HG02840 (cell line): ENCODE measurements around the gene REM2.
A peak's percentile ranks its signal among the peaks of the same experiment; 100 is the strongest.
"Not testable (repeated sequence)": the region's sequence is repeated elsewhere in the genome, so short reads cannot be mapped to it uniquely, and the experiment has no call there.

ENCODE experiments used
- ATAC-seq: cut with Tn5 transposase; IDR thresholded peaks from one replicate; pipeline ENCODE4 v1.9.1; 2021; ENCODE audit warnings: mild to moderate bottlenecking, moderate library complexity, moderate number of reproducible peaks; ENCODE audit not compliant: unreplicated experiment, low FRiP score

The REM2 gene

DNA sequence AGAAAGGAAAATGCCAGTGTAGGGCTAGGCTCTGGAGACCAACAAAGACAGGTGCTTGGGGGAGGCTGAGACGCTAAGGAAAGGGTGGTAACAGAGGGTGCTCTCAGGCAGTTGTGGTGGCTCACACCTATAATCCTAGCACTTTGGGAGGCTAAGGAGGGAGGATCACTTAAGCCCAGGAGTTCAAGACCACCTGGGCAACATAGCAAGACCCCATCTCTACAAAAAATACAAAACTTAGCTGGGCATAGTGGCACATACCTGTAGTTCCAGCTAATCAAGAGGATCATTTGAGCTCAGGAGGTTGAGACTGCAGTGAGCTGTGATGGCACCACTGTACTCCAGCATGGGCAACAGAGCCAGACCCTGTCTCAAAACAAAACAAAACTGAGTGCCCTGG lies 12.4 kb downstream of the REM2 start:
- ATAC-seq: no peak

DNA sequence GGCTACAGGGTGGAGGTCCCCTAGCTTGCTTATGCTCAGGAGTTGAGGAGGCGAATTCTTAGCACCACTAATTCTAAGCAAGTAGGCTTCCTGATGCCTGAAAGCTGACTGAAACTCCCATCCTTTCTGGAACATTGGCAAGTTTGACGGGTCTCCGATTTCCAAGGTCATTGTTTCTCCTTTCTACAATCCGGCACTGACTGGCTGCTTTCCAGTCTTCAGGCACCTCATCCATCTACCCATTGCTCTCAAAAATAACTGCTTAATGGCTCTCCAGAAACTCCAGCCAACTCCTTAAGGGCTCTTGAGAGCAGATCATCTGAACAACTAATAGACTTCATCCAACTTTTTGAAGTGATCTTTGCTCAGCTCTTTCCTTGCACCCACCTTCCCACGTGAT lies 13.3 kb downstream of the REM2 start:
- ATAC-seq: no peak

DNA sequence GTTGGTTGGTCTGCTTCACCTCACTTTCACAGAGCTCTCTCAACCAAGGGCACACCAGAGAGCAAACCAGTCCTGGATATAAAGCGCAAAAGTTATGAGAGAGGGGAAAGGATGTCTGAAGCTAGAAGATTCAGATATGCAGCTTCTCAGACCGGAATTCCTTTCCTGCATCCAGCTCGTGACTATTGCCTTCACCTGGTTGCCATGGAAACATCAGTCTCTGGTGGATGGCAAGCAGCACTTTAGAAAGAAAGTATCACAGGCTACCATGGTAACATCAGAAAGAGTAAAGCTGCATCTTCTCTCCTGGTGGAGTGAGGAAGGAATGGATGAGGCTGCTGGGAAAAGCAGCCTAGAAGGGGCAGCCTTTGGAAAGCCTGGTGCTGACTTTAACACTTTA lies 13.7 kb downstream of the REM2 start:
- ATAC-seq: no peak

DNA sequence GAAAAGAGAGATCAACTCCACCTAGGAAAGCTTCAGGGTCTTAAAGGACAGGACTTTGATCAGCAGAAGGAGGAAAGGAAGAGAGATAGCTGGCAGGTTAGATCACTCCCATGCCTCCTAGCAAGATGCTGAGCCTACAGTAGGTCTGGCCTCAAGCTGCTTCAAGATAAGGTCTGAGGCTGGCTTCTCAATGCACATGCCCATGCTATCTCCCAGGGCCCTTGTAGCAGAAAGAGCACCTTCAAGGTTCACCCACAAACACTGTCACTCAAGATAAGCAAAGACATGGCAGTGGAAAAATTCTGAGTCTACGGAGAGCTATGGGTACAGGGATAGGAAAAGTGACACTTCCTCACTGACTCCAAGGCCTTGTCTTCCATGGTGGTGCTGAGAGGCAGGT lies 14.3 kb downstream of the REM2 start:
- no peak for ATAC-seq

DNA sequence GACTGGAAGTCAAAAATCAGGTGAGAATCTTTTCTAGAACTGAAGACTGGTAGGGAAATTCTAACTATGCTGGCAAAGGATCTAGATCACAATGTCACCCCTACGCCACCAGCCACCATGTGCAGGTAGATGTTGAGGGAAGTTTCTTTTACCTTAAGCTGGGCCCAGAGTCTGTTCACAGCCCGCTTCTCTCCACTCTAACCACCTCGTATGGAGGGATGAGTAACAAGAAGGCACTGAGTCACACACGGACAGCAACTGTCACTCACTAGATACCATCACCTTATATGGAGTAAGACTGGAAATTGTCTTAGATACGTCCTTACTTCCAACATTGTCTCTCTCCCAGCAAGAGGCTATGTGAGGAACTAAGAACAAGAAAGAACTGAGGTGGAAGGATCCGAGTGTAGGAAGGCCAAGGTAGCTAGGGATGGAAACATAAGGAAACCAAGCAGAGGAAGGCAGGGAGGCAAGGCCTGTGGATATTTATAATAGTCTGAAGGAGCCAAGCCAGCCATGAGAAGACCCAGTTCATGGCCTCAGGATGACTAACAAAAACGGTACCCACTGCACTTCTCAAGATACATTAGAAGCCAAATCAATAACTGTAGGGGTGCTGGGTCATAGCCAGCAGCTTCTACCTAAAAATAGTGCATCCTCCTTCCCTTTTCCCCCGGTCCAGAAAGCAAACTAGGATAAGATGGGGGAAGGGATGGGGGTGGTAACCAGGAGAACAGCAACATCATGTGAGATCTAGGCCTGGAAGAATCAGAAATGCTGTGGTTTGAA lies 15.5 kb downstream of the REM2 start:
- ATAC-seq: no peak

DNA sequence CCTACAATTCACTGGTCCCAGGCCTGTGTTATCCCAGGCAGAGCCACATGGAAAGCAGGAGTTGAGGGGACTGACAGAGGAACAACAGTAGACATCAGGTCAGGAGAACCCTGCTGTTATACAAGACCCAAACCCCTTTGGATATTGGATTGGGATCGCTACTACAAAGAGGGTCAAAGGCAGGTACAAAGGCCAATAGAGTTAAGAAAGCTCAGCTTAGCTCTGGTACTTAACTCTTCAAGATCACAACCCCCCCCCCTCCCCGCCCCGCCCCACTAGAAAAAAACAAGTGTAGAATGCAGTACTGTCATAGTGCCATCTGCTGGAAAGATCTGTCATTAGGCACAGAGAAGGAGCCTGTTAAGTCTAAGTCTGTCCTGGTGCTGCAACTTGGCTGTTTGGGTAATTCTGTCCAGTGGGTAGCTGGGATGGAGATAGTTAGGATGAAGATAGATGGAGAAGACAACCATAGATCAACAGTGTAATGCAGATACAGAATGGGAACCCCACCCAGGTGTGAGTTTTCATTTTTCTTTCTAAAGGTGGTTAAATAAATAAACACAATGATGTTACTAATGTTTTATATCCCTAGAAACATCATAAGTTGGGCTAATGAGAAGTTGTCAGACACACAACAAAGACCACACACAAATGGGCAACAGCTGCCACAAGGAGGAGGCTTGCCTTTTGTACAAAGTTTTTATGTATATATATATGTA lies 17.2 kb downstream of the REM2 start:
- ATAC-seq: no peak

DNA sequence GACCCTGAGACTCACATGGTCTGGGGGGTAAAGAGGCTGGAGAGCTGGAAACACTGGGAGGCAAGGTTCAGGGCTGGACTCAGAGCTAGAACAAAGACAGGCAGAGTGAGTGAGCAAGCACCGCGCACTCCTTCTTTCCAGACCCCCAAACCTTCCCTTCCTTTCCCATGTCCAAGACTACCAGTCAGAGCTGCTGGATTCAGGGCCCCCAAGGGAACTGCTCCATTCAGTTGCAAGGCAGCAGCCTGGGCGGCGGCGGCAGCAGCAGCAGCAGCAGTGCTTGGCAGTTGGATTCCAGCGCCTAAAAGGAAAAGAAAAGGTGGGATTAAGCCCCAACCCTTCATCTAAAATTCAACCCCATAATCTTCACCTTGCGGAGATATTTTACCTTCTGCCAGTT lies 18.8 kb downstream of the REM2 start:
- no peak for ATAC-seq

DNA sequence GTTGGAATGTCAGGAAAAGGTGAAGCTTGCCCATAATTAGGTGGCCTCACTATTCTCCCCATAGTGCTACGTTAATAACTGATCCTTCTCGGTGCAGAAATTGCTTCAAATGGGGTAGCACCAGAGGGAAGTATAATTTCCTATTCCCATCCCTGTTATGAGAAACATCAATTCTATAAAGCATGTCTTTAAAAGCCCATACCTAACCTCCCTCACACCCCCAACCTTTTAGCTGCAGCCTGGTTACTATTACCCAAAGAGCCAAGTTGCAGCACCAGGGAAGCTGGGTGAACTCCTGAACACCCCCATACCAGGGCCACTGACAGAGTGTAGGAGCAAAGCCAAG lies 20.7 kb downstream of the REM2 start:
- no peak for ATAC-seq

DNA sequence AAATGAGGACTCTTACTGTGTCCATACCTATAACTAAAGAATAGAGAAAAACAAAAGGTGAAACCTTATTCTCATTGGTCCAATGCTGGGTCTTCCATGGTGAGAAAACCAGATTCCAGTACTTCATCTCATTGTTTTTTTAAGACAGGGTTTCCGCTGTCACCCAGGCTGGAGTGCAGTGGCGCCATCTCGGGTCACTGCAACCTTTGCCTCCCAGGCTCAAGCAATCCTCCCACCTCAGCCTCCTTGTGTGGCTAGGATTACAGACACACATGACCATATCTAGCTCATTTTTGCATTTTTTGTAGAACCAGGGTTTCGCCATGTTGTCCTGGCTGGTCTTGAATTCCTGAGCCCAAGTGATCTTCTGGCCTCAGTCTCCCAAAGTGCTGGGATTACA lies 22.6 kb downstream of the REM2 start:
- ATAC-seq: no peak

DNA sequence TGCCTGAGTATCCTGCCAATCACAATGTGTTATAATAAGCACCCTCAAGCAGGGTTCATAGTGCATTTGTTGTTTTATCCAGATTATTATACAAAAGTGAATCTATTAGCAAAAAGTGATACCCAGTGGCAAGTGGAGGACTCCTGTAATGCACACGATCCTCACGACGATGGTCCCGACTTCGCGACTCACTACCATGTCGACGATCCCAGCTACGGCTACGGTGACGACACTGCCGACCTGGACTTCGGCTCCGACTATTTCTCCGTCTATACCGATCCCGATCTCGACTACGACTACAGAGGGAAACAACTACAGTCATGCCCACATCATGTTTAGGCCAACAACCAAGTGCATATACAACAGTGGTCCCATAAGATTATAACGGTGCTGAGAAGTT lies 23.1 kb downstream of the REM2 start:
- ATAC-seq: no peak

DNA sequence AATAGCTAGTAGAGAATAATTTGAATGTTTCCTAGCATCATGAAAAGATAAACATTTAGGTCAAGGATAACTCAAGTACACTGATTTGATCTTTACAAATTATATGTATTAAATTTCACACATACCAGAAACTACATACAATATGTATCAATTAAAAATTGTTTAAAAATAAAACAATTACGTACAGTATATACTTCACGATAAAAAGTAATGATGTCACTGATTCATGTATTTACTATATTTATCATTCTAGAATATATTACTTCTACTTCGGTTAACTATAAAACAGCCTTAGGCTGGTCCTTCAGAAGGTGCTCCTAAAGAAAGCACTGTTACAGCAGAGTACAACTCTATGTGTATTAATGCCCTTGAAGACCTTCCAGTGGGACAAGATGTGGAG lies 24.4 kb downstream of the REM2 start:
- no peak for ATAC-seq

DNA sequence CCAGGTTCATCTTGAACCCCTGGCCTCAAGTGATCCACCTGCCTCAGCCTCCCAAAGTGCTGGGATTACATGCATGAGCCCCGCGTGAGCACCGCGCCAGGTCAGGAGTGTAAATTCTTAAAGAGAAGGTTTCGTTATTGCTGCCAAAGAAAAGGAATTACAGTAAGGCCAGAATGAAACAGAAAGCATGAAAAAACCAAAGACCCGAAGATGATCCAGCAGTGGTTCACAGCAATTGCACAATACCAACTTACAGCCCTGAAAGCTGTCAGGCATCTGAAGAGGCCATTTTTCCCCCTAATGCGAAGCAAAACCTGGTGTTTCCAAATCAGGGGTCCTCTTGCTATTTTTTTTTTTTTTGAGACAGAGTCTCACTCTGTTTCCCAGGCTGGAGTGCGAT lies 25.6 kb downstream of the REM2 start:
- ATAC-seq: no peak

DNA sequence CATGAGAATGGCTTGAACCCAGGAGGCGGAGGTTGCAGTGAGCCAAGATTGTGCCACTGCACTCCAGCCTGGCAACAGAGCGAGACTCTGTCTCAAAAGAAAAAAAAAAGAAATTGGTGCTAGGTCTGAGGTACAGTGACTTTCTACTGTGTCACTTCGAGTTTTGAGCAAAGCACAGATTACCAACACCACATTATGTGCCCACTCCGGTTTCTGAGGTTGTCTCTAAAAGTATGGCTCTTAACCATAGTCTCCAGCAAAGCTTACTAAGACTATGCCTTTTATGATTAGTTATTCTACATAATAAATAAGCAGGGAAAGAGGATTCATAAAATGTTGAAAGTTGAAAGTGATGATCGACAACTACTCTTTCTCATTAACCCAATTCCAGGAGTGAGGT lies 27.9 kb downstream of the REM2 start:
- ATAC-seq: no peak

DNA sequence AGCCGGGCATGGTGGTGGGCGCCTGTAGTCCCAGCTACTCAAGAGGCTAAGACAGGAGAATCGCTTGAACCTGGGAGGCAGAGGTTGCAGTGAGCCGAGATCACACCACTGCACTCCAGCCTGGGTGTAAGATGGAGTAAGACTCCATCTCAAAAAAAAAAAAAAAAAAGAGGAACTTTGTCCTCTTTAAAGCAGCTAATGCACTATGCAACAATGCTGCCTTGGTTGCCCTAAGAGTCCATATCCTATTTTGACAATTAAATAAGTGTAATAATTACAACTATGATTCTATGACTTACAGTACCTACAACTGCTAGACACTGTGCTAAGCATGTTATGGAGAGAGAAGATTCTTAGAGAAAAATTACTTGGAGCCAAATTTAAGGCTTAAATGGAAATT lies 31.8 kb downstream of the REM2 start:
- ATAC-seq: not testable (repeated sequence)

DNA sequence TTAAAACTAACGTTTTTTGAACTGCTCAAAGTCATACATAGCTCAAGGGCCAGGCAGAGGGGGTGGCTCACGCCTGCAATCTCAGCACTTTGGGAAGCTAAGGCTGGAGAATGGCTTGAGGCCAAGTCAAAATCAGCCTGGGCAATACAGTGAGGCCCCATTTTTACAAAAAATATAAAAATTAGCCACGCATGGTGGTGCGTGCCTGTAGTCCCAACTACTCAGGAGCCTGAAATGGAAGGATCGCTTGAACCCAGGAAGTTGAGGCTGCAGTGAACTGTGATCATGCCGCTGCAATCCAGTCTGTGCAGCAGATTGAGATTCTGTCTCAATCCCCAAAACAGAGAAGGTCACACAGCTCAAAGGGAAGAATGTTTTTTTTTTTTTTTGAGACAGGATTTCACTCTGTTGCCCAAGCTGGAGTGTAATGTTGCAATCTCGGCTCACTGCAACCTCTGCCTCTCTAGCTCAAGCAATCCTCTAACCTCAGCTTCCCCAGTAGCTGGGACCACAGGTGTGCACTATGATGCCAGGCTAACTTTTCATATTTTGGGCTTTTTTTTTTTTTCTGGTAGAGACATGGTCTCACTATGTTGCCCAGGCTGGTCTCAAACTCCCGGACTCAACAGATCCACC lies 33.0 kb downstream of the REM2 start:
- no peak for ATAC-seq

DNA sequence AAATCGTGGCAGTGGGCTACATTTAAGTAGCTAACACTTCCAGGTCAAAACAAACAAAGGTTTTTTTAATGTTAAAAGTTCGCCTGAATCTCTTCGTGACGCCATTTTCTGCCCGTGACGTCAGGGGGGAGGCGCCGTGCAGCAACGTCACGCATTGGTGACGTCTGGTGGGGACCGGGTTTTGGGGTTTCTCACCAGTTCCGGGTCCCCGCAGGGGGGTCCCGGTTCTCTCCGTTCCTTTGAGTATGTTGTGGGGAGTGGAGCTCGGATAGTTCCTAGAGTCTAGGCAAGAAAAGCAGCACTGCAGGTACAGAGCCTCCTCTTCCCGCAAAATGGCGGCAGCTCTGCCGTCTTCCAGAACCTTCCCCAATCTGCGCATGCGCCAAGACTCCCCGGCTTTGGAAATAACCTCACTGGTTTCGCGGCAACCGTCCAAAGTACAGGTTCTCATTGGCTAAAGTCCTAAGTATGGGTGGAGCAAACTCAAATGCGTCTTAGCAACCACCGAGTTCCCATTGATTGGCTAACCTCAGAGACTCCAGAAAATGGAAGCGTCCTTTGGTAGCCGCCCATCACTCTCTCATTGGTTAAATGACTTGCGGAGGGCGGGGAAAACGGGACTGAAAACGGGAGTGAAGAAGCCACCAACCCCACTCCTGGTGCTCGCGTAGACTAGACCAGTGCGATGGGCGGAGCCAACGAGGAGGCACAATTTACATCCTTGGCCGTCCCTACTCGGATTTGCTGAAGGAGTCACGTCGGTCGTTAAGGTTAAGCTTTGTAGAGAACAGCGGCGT lies 36.0 kb downstream of the REM2 start, which contains the start of gene RBM23:
TSS of gene RBM23 (minus strand) at position 346 of the 797 bp plus-strand sequence.
- ATAC-seq: peak; percentile 90

DNA sequence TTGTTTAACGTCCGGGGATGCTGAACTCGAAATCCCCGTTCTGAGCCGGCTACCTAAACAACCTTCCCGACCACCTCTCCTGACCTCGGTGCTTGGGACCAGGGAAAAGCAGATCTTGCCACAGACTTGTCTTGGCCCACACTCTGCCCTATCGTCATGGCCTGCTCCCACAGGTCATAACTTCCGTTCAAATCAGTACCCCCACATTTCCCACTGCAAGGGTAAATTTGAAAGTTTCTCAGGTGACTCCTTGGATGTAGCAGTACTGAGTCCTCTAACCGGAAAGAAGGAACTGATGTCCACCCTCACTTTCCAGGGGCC lies 36.5 kb downstream of the REM2 start:
- ATAC-seq: peak; percentile 8

DNA sequence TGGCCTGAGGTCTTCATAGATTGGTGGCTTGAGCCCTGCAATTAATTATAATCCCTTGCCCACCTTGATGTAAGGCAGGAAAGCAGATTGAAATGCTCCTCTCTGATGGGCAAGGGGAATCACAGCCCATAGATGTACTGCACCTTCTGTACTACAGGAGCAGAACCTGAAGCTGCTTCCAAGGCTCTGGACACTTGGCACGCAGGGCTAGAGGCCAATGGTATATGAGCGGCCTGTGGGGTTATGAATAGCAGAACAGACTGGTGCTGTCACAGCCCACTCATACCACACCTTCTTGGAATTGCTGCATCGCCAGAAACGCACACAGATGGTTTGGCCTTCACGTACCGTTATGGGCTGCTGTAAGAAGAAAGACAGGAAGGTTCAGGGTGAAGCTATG lies 37.7 kb downstream of the REM2 start:
- no peak for ATAC-seq

DNA sequence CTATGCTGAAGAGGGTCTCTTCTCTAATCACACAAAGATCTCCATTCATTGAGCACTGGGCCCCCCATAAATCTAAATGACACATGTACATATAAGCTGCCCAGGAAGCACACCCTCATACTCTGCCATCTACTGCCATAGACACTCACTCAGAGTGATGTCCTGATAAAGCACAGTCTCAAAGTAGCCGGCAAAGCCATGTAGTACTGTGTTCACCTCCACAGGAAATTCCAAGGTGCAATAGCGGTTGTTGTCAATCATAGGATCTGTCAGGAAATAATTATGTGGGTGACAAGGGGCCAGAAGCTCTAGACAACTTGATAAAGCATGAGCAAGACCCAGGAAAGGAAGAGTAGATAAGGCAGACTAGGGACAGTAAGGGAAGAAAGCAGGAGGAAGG lies 39.3 kb downstream of the REM2 start:
- ATAC-seq: no peak

DNA sequence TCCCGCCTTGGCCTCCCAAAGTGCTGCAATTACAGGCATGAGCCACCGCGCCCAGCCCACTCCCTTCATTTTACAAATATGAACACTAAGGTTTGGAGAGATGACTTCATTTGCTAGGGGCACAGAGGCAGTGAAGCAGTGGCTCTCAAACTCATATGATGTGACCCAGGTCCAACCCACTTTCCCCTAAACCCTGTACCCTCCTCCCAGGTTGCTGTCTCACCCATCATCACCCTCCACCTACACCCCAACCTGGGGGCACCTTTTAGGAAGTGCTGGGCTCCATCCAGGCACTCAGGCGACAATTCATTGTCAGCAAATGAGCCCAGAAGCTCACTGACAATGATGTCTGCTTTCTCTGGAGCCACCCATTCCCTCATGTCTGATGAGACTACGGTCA lies 40.7 kb downstream of the REM2 start:
- ATAC-seq: no peak

DNA sequence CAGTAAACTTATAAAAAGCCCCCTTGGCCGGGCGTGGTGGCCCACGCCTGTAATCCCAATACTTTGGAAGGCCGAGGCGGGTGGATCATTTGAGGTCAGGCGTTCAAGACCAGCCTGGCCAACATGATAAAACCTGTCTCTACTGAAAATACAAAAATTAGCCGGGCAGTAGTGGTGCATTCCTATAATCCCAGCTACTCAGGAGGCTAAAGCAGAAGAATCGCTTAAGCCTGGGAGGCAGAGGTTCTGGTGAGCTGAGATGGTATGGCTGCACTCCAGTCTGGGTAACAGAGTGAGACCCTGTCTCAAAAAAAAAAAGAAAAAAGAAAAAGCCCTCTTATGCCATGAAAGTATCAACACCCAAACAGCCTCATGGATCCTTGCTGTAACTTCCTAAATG lies 42.5 kb downstream of the REM2 start:
- no peak for ATAC-seq
